Dendritic cell treated with granulocyte-macrophage colony-stimulating factor and Interleukin-4, amounts not matched to agents 40 ng/mL and 50 ng/mL, for 4 days (primary cell): Measurements from ENCODE around the gene SLC2A4.

Experiments
- H3K27ac Mint-ChIP-seq: one replicate; pipeline ENCODE4 v1.8.0; 2022; ENCODE audit warnings: mild to moderate bottlenecking, mixed read lengths
- H3K27me3 Mint-ChIP-seq: one replicate; pipeline ENCODE4 v1.8.0; 2022; ENCODE audit warnings: mild to moderate bottlenecking, mixed read lengths
- H3K36me3 Mint-ChIP-seq: one replicate; pipeline ENCODE4 v1.8.0; 2022; ENCODE audit warnings: low read depth, mixed read lengths
- H3K4me1 Mint-ChIP-seq: one replicate; pipeline ENCODE4 v1.8.0; 2022; ENCODE audit warnings: low read depth, mixed read lengths
- H3K4me3 Mint-ChIP-seq: one replicate; pipeline ENCODE4 v1.8.0; 2022; ENCODE audit warnings: mild to moderate bottlenecking, moderate library complexity, mixed read lengths
- H3K9me3 Mint-ChIP-seq: one replicate; pipeline ENCODE4 v1.8.0; 2022; ENCODE audit warnings: mixed read lengths
- intact Hi-C: fragments of 100-400 bp; cut with micrococcal nuclease; formaldehyde crosslinking; loops from one replicate; pipeline ENCODE4 v1.15.0; 2022

SLC2A4 gene

GRCh38 chr17:7281074-7281952, at the start of gene SLC2A4:
Gene SLC2A4 (plus strand): TSS chr17:7281718. CDS start chr17:7281935, 217 bp downstream.
- no peaks in the 10 kb centered on the region for H3K36me3 Mint-ChIP-seq
- intact Hi-C loops, result loop anchor here (1.0 to 10.0 kb wide), 3 partner anchors 29 to 53 kb away; partner anchors contain the start of genes ACAP1, ELP5 and GABARAP
- H3K4me3 Mint-ChIP-seq, result peak within 1 kb of the TSS; percentile 73
- H3K27me3 Mint-ChIP-seq, result peaks cover 81% of the 10 kb centered on the region
- peaks cover 47% of the 10 kb centered on the region for H3K4me1 Mint-ChIP-seq
- peak within 1 kb of the TSS; percentile 57 for H3K27ac Mint-ChIP-seq
- no peaks in the 10 kb centered on the region for H3K9me3 Mint-ChIP-seq

- Mint-ChIP-seq H3K4me1 (peaks cover 64% of the 10 kb centered on the region), H3K4me3 (no peak overlapping the region), H3K27ac (no peak overlapping the region), H3K36me3 (peaks cover 83% of the 10 kb centered on the region), H3K9me3 (peaks cover 7% of the 10 kb centered on the region), H3K27me3 (no peaks in the 10 kb centered on the region)
- intact Hi-C loops, result no loop called here
Observed at GRCh38 chr17:7232114-7232513, 49.4 kb upstream of the SLC2A4 start.

GRCh38 chr17:7233701-7234082, 47.8 kb upstream of the SLC2A4 start:
- H3K27ac Mint-ChIP-seq, result peak overlapping the region; percentile 98
- peaks cover 70% of the 10 kb centered on the region for H3K4me1 Mint-ChIP-seq
- no peaks in the 10 kb centered on the region for H3K27me3 Mint-ChIP-seq
- peak overlapping the region; percentile 94 for H3K4me3 Mint-ChIP-seq
- peaks cover 83% of the 10 kb centered on the region for H3K36me3 Mint-ChIP-seq
- H3K9me3 Mint-ChIP-seq, result peaks cover 7% of the 10 kb centered on the region
- intact Hi-C loops, result loop anchor here (2.0 kb wide), 1 partner anchor 15 kb away; the partner anchor contains the start of genes ACADVL and DLG4

DNA sequence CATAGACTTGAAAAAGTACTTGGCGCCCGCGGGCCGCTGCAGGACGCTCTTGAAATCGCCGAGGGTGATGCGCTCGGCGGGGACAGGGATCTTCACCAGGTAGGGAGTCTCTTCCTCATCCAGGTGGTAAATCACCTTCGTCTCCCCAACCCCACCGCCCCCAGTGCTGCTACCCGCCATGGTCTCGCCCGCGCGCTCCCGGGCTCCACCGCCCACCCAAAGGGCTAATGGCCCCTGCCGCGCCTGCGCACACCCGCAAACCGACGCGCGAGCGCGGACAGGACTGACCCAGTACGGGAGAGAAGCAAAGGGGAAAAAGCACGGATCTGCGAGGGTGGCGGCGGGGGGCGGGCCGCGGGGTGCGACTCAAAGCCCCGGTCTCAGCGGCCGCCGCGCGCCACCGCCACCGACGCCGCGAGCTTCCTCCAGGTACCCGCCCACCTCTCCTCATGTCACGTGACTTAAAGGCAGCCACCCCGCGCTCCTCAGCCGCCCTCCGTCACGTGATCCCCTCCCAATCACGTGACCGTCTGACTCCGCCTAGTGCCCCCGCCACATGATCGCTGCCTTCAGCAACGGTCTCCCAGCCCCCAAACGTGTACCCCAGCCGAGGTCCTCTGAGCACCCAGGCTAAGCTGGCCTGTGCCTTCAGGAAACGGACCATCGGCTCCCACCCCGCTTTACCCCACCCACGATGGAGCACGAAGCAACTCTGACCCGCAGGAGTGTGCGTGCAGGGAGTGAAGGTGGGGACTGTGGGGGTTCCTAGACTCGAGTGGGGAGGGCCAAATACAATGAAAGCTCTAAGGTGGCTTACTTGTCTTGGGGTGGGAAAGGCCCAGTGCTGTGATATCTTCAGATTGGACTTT, 47.2 kb upstream of the SLC2A4 start, which contains the start of gene DVL2:
DVL2 (minus strand) TSS at position 435 of the 869 bp plus-strand sequence; CDS start at position 180, 255 bp downstream.
- Mint-ChIP-seq H3K27ac (peak within 1 kb of the TSS; percentile 98), H3K9me3 (peaks cover 7% of the 10 kb centered on the region), H3K4me1 (peaks cover 70% of the 10 kb centered on the region), H3K36me3 (peaks cover 83% of the 10 kb centered on the region), H3K27me3 (no peaks in the 10 kb centered on the region), H3K4me3 (peak within 1 kb of the TSS; percentile 94)
- intact Hi-C loops, result loop anchor here (2.0 kb wide), 1 partner anchor 16 kb away; the partner anchor contains the start of genes ACADVL and DLG4

- no peaks in the 10 kb centered on the region for H3K27me3 Mint-ChIP-seq
- peaks cover 7% of the 10 kb centered on the region for H3K9me3 Mint-ChIP-seq
- H3K4me1 Mint-ChIP-seq, result peaks cover 74% of the 10 kb centered on the region
- H3K27ac Mint-ChIP-seq, result peak overlapping the region; percentile 98
- intact Hi-C loops, result loop anchor here (2.0 kb wide), 1 partner anchor 17 kb away; the partner anchor contains the start of genes ACADVL and DLG4
- peaks cover 81% of the 10 kb centered on the region for H3K36me3 Mint-ChIP-seq
- peak overlapping the region; percentile 32 for H3K4me3 Mint-ChIP-seq
Observed at GRCh38 chr17:7235693-7236665, 45.5 kb upstream of the SLC2A4 start.

- peak overlapping the region; percentile 98 for H3K27ac Mint-ChIP-seq
- H3K36me3 Mint-ChIP-seq, result peaks cover 87% of the 10 kb centered on the region
- peak overlapping the region; percentile 98 for H3K4me3 Mint-ChIP-seq
- H3K4me1 Mint-ChIP-seq, result peaks cover 72% of the 10 kb centered on the region
- intact Hi-C loops, result no loop called here
- peaks cover 6% of the 10 kb centered on the region for H3K9me3 Mint-ChIP-seq
- no peaks in the 10 kb centered on the region for H3K27me3 Mint-ChIP-seq
Observed at GRCh38 chr17:7236808-7237207, 44.7 kb upstream of the SLC2A4 start.

DNA sequence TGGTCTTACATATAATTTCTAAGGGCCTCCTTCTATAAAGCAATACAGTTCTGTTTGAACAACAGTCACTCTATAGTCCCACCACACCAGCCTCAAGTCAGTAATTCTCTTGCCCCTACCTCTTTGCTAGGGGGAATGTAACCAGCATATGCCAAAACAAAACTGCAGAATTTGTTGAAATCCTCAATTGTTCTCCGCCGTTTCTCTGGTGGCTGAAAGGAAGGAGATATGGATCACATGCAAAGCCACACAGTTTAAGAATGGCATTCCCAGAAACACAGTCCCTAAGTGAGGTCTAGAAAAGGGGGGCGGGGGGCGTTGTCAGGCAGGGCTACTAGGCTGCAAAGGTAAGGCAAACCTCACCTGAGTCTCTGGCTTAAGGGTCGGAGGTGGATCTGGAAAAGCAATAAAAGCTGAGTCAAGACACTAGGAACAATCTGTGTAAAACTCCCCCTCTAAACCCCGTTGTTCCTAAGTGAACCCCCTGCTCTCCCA, 44.2 kb upstream of the SLC2A4 start:
- Mint-ChIP-seq H3K4me3 (peak overlapping the region; percentile 98), H3K36me3 (peaks cover 87% of the 10 kb centered on the region), H3K9me3 (peaks cover under 1% of the 10 kb centered on the region), H3K27ac (peak overlapping the region; percentile 98), H3K4me1 (peaks cover 67% of the 10 kb centered on the region), H3K27me3 (no peaks in the 10 kb centered on the region)
- intact Hi-C loops, result no loop called here

- H3K9me3 Mint-ChIP-seq, result no peaks in the 10 kb centered on the region
- intact Hi-C loops, result no loop called here
- peaks cover 61% of the 10 kb centered on the region for H3K4me1 Mint-ChIP-seq
- H3K36me3 Mint-ChIP-seq, result peaks cover 91% of the 10 kb centered on the region
- H3K27me3 Mint-ChIP-seq, result no peaks in the 10 kb centered on the region
- peak overlapping the region; percentile 98 for H3K27ac Mint-ChIP-seq
- peak overlapping the region; percentile 98 for H3K4me3 Mint-ChIP-seq
Observed at GRCh38 chr17:7237761-7238419, 43.6 kb upstream of the SLC2A4 start.

DNA sequence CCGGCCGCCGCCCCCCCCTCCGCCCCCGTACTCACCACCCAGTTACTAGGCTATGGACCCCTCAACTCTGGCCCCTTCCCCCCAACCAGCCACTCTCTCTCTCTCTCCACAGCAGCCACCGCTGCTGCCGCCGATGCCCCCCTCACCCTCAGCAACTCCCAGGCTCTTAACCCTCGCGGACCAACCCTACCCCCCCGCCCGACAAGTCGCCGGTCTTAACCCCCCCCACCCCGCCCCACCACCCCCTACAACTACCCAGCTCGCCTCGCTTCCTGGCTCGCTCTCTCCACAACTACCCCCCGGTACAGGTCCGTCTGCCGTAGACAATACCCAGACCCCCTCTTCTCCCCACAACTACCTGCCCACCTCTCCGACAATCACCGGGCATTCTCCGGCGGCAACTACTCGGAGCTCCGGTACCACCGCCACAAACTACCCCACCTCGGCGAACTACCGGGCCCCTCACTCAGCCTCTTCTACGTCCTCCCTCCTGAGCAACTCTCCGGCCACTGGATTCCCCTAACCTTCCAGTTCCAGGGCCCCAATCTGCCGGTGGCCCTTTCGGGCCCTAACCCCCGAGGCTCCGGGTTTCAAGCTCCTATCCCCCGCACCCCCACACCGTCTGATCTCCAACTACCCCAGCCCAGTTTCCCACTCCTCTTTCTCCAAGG, 43.0 kb upstream of the SLC2A4 start:
- Mint-ChIP-seq H3K27ac (peak overlapping the region; percentile 98), H3K4me3 (peak overlapping the region; percentile 98), H3K4me1 (peaks cover 60% of the 10 kb centered on the region), H3K36me3 (peaks cover 98% of the 10 kb centered on the region), H3K27me3 (no peaks in the 10 kb centered on the region), H3K9me3 (no peaks in the 10 kb centered on the region)
- intact Hi-C loops, result no loop called here

DNA sequence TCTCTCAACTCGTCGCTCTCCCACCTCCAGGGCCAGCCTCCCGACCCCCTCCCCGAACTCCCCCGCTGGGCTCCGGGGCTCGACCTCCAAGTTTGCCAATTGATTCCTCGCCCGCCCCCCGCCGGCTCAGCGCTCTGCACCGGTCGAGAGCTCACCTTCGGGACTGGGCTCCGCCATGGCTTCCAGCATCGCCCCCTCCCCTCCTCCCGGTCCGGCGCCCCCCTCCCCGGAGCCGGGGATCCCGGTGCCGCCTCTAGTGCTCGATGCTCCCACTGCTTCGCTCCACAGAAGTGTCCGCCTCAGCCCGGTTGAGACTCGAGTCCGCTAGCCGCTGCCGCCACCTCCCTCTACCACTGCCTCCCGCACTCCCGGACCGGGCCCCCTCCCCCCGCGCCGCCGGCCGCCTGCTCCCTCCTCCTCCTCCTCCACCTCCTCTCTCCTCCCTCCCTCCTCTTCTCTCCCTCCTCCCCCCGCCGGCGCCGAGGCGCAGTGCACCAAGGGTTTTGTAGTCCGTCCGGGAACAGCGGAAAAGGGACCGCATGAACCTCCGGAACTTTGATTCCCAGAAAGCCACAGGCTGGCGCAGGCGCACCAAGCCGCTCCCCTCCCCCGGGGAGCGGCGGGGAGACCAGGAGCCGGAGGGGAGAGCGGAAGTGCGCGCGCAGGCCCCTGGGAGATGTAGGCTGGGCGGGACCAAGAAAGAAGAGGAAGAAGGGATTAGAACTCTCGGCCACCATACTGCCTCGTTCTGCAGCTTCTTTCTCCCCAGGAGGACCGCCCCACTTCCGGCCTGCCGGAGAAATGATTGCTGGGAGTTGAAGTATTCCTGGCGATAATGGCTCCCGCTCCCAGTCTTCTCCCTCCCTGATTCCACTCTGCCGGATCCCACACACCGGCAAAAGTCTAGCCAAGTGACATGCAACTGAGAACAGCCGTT, 42.2 kb upstream of the SLC2A4 start, which contains the start of gene PHF23:
PHF23 (minus strand) TSS at position 367 of the 937 bp plus-strand sequence; CDS start at position 189, 178 bp downstream.
- Mint-ChIP-seq H3K27ac (peak within 1 kb of the TSS; percentile 98), H3K36me3 (peaks cover 98% of the 10 kb centered on the region), H3K4me1 (peaks cover 63% of the 10 kb centered on the region), H3K9me3 (no peaks in the 10 kb centered on the region), H3K27me3 (no peaks in the 10 kb centered on the region), H3K4me3 (peak within 1 kb of the TSS; percentile 98)
- intact Hi-C loops, result loop anchor here (5.0 kb wide), 1 partner anchor 43 kb away; the partner anchor contains the start of gene SLC2A4

GRCh38 chr17:7240375-7240774, 41.1 kb upstream of the SLC2A4 start:
- Mint-ChIP-seq H3K27me3 (no peaks in the 10 kb centered on the region), H3K4me1 (peaks cover 59% of the 10 kb centered on the region), H3K4me3 (peak overlapping the region; percentile 98), H3K9me3 (no peaks in the 10 kb centered on the region), H3K36me3 (peaks cover 96% of the 10 kb centered on the region), H3K27ac (peak overlapping the region; percentile 98)
- intact Hi-C loops, result loop anchor here (5.0 kb wide), 1 partner anchor 42 kb away; the partner anchor contains the start of gene SLC2A4
